ENCODE results near the gene TRAP1.
"Not testable (repeated sequence)": the region's sequence is repeated elsewhere in the genome, so short reads cannot be mapped to it uniquely, and the experiment has no call there.

Gene TRAP1

DNA sequence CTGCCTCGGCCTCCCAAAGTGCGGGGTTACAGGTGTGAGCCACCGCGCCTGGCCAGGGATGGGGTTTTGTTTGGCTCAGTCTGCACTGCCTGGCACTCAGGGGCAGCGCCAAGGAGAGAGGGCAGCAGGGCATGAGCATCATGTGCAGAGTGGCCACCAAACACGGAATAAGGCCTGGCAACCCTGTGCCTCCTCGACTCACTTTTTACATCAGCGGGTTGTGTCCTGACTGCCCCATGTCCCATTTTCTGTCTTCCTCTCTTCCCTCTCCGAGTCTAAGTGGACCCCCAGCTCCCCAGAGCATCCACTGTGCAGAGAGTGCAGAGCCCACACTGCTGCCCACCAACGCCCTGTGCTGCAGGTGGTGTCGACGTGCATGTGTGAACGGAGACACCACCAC is 18.2 kb upstream of the TRAP1 start:
- no peak for DNase-seq

DNA sequence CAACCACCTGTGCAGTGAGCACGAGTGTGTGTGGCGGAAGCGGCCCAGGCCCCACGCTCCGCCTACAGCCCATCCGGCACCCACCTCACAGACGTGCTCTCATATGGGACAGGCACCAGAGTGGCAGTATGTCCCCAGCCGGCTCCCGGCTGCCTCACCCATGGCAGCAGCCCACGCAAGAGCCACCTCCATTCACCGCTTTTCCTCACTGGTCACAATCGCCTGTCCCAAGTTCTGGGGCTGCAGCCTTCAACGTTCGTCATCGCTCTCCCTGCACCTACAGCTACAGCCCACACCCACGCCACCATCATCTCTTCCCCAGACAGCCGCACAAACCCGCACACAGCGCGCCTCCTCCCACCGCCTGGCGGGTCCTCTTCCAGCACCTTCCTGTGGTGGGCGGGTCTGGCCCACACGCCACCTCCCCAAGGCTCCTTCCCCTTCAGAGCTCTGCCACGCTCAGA is 17.5 kb upstream of the TRAP1 start:
- DNase-seq, result no peak

DNA sequence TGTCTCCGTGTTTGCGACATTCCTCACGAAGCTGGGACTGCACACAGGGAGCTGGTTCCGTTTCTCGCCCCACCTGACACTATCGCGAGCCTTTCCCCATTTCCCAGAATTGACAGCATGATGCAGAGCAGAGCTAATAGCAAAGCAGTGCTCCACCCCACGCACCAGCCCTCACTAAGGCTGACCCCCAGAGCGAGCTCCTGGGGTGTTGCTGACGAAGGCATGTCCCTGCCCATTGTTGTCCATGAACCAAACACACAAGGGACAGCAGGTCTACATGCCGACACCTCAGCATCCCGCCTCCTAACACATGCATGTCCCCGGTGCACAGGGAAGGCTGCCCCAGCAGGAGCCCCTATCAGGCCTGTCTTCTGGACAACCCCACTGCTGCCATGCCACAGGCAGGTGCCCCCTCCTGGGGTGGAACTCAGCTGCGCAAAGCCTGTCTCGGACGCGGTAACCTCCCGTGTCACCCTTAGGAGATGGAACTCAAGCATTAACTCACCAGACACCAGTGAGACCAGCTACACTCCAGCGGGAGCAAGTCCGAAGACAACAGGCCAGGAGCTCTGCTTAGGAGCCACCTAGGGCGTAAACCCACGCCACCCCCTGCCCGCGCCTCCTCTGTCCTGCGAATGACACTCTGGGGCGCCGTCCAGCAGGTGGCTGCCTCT is 16.9 kb upstream of the TRAP1 start:
- DNase-seq, result no peak

DNA sequence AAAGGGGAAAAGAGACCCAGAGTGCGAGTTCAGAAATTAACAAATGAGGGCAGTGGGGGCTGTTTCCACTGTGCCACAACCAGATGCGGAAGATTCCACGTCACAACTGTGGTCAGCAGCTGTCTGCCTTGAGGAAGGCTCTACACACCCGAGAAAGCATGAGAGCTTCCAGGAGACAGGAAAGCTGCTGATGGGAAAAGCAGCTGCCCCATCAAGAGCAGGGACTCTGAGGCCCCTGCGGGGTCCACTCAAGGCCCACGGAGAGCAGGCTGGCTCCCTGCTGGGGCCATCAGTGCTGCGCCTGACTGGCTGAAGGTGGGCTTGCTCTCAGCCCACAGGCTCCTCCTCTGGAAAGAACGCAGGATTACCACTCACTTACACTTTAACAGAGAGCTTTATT is 14.8 kb upstream of the TRAP1 start:
- no peak for DNase-seq

DNA sequence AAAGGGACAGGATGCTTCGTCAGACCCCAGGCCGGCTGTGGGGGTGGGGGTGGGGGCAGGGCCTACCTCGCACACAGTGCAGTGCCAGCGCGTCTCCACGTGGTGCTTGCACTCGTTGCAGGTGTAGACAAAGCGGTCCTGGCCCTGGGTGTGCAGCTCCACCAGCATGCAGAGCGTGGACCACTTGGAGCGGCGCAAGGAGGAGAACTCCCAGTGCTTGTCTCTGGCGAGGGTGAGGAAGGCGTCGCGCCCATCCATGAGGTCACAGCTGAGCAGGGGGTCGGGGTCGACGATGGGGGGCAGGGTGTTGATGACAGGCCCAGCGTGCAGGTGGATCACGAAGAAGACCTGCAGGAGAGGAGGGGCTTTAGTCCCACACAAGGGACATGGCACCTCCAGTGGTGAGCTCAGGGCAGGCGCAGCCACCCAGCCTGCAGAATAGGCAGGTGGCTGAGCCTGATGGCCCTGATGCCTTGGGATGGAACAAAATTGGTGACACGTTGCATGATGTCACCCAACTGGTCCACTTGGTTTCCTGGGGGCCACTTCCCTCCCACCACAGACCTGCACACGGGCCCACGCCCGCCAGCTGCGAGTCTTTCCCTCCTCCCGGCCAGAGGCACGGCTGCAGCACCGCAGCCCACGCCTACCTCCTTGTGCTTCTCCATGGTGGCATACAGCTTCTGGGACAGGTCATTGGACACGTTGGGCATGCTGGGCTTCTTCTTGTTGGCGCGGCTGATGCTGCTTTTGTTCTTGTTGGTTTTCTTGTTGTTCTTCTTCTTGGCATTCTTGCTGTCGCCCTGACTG is 14.0 kb upstream of the TRAP1 start:
- DNase-seq, result no peak

DNA sequence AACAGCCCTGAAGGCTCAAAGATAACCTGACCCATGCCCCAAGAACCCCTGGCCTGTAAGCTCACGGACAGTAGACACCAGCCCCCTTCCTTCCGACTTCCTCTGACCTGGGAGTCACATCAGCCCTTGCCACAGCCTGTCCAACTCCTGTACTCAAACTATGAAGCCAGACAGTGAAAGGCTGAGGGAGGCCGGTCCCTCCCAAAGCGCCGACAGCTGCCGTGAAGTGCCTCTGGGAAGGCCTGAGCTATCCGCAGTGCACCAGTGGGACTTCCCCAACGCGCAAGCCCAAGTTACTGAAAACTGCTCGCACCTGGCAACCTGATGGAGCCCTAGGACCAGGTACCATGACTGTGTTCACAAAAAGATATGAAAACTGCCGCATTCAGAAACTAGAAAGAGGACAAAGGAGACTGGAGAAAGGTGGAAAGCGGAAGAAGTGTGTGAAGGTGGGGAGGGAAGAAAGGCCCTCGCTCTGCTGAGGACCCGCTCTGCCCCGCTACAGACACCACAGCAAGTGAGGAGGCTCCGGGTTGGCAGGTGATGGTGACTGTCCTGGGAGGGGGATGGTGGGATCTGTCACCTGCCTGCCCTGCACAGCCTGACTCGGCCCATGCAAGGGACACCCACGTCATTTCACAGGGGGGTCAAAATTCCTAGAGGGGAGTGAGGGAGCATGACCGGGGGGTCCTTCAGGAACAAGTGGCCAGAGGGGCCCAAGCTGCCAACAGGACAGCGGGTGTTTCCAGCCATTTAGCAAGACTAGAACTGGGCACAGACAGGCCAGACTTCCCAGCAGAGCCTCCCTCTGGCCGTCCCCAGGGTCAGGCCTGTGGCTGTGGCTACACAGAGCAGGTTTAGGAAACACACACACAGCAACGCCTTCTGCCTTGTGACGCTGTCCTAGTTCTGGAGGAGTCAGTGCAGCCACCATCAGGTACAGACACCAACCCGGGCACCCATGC is 13.1 kb upstream of the TRAP1 start:
- no peak for DNase-seq

DNA sequence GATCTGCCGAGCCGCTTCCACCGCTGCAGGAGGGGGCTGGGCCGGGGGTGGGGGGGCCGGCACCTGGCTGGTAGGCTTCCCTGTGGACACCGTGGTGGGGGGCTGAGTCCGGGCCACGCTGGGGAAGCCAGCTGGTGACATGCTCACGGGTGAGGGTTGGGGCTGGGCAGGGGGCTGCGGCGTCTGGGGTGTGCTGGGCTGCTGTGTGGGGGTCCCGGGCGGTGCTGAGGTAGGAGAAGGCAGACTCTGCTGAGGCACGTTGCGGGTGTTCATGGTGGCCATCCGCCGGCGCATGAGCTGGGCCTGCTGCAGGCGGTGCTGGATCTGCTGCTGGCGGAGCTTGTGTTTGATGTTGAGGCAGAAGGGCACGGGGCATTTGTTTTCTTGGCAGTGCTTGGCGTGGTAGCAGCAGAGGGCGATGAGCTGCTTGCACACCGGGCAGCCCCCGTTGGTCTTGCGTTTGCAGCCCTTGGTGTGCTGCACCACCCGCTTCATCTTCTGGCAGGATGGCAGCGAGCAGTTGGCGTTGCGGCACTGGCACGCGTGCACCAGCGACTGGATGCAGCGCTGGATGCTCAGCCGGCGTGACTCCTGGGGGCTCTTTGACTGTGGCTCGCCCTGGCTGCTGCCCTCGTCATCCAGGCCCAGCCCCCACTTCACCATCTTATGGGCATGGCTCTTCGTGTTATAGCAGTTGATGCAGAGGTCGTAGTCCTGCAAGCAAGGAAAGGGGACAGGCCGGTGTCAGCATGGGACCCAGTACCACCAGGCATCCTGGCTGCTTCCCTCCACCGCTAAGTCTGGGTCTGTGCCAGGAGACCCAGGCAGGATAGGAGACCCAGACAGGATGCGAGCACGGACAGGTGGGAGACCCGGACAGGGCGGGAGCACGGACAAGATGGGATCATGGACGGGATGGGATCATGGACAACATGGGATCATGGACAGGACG is 12.1 kb upstream of the TRAP1 start:
- DNase-seq, result no peak

DNA sequence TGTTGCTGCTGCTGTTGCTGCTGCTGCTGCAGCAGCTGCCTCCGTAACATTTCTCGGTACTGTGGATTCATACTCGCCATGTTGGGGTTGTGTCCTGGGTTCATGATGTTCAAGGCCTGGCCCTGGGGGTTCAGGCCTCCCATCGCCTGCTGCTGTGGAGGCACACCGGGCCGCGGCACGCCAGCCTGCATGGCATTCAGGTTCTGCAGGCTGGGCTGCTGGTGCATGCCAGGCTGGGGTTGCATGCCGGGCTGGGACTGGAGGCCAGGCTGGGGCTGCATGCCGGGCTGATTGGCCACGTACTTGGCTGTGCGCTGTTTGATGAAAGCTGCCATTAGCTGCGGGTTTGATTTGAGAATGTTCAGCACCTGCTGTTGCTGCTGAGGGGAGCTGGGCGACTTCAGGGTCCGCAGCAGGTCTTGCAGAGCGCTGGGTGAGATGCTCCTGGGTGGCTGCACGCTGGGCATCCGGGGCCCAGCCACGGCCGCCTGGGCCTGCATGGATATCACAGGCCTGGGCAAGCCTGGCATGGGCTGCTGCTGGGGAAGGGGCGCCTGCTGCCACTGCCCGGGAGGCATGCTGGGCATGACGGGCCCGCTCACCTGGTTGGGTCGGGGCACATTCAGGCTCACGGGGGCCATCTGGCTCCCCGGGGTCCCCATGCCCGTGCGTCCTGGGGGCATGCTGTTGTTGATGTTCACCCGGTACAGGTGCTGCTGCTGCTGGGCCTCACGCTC is 11.3 kb upstream of the TRAP1 start:
- no peak for DNase-seq

DNA sequence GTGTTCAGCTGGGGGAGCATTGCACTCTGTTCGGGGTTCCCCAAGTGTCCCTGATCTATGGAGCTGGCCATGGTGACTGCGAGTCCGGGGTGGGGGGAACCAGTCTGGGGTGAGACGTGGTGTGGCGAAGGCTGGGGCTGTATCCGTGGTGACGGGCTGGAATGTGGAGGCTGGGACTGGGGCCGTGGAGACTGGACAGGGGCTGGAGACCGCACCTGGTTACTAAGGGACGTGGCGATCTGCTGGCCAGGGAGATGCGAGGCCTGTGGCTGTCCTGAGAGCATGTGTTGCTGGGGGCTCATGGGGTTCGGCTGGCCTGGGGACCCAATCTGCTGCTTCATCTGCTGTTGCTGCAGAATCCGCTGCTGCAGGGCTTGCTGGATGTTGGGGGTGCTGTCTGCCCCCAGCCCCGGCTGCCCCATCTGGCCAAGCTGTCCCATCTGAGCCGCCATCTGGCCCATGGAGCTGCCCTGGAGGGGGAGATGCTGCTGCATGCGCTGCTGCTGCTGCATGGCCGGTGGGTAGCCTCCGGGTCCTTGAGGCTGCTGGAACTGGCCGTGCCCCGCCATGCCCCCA is 10.6 kb upstream of the TRAP1 start:
- no peak for DNase-seq

DNA sequence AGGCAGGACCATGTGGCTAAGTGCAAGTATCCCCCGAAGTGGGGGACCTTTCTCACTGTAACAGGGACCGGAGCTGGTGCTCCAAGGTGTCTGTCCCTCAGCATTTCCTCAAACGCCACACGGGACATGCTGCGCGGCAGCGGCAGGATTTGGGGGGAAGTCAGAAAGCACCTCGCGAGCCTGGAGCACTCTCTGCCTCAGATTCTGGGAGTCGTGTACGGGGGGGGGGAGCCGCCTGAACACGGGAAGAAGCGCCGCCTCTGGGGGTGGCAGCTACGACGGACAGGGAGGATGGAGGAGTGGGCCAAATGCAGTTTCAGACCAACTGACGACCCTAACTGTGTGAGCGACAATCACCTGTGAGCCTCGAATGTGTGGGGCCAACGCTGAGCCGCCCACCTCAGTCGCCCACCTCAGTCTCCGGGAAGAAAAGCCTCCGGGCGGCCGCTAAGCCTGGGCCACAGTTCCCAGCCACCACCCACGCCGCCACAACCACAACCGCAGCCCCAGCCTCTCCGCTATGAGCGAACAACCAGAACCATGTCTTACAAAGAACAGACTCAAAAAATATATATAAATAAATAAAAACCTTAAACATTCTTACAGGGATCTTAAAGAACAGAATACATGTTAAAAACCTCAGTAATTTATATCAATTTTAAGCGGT is 8.8 kb upstream of the TRAP1 start:
- no peak for DNase-seq

DNA sequence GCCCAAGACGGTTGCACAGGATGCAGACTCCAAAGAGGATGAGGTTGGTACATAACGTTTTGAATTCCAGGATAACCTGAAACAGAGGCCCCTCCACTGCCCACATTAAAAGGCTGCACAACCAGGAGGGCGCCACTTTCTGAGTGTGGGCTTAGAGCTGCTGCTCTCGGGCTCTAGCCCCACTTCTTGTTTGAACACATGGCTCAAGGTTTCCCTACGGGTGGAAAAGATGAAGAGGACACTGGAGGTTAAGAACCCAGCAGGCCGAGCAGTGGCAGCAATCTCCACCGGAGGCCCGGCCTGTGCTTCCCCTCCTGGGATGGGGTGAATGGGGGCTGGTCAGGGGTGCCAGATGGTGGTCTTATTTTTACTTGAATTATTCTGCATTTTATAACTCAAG is 8.0 kb upstream of the TRAP1 start:
- DNase-seq, result no peak

DNA sequence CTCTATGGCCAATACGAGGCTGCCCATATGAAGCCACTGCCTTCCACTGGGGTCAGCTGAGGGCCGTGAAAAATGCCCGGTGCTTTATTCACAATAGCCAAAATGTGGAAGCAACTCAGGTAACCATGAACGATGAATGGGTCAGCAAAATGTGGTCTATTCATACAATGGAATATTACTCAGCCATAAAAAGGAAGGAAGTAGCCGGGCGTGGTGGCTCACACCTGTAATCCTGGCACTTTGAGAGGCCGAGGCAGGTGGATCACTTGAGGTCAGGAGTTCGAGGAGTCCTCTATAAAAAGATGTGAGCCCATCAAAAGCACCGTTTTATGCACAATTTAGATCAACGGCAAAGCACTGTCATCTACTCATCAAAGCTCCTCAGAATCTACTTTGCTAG is 5.2 kb upstream of the TRAP1 start:
- no peak for DNase-seq

DNA sequence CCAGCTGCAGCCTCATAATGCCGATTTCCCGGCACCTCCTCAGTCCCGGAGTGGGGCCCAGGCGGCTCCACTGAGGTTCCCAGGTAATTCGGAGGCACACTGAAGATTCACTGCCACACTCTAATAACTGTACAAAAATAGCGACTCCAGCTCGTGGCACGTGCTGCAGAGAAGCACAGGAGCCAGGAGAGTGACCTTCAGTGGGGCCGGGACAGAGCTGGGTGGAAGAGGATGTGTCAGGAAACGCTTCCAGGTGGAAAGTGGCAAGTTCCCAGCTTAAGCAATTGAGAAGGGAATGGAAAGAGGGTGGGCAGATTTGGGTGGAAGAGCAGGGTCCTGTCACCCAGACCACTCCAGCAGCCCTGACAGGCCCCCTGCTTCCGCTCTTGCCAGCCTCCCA is 3.1 kb upstream of the TRAP1 start:
- DNase-seq, result no peak

DNA sequence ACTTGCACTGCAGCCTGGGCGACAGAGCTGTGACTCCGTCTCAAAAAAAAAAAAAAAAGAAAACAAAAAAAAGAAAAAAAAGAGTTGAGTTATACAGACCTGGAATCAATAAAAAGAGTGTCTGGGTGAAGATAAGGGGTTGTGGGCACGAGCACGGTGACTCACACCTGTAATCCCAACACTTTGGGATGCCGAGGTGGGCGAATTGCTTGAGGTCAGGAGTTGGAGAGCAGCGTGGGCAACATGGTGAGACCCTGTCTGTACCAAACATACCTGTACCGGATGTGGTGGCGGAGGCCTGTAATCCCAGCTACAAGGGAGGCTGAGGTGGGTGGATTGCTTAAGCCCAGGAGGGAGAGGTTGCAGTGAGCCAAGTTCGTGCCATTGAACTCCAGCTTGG is 1.3 kb upstream of the TRAP1 start:
- DNase-seq, result no peak

DNA sequence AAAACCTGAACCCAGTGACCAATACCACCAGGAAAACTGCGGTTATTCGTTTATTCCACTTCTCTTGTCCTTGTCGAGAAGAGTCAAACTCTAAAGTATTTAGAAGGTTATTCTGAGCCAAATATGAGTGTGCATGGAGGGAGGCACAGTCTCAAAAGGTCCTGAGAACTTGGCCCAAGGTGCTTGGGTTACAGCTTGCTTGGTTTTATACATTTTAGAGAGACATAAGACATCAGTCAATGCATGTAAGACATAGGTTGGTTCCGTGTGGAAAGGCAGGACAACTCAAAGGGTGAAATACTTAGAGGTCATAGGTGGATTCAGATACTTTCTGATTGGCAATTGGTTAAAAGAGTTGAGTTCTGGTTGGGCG is 681 bp upstream of the TRAP1 start:
- DNase-seq, result no peak

DNA sequence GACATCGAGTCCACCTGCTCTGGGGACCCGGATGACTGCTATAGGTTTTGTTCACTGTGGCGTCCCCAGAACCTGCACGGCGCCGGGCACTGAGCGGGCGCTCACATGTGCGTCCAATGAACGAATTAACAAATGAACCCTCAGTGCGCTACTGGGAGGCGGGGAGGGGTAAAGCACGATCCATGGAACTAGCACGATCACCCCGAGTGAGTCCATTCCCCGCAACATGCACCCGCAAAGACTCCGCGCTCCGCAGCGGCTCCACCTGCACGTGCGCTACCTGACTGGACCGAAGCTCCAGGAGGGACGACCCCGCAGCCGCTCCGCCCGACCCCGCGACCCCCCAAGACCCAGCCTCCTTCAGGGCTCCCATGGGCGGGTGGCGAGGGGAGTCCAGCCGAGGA is 491 bp downstream of the TRAP1 start:
- no peak for DNase-seq

DNA sequence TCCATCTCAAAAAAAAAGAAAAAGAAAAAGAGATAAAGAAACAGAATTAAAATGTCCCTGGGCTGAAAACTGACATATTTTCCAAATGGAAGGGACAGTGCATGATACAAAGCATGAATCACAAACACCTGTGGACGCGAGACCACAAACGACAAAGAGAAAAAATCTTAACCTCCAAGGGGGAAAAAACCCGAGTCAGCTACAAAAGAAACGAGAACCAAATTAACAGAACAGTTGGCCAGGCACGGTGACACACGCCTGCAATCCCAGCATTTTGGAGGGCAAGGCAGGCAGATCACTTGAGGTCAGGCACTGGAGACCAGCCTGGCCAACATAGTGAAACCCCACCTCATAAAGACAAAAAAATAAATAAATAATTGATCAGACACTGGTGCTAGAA is 1.9 kb downstream of the TRAP1 start:
- no peak for DNase-seq

DNA sequence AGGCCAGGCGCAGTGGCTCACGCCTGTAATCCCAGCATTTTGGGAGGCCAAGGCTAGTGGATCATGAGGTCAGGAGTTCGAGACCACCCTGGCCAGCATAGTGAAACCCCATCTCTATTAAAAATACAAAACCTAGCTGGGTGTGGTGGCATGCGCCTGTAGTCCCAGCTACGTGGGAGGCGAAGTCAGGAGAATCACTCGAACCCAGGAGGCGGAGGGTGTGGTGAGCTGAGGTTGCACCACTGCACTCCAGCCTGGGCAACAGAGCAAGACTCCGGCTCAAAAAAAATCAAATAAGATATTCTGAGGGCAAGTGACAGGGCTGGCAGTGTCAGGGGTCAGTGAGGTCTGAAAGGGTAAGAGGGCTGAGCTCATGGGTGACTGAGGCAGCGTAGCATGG is 2.9 kb downstream of the TRAP1 start:
- not testable (repeated sequence) for DNase-seq

DNA sequence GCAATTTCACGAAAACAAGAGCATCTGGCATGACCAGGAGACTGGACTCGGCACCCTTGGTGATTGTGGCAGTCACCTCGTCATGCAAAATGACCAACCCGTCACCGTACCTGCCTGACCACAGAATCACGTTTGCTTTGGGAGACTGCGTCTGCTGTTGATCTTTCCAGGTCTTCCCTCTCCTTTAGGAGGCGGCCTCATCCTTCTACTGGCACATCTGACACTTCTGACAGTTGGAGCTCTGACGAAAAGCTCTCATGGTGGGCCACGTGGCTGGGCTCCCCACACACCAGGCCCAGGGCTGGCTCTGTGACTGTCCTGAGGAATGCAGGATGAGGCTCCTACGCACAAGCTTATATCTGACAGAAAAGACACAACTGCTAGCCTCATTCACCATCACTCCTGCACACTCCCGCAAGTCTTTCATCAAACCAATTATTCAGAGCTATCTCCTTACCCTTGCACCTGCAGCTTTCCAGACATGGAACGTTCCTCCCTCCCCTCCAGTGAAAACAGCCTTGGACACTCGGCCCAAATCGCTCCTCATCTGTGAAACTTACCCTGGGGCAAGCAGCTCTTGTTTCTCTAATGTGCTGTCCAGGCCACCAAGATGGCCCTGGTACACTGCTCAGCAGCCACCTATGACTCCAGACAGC is 3.6 kb downstream of the TRAP1 start:
- no peak for DNase-seq

DNA sequence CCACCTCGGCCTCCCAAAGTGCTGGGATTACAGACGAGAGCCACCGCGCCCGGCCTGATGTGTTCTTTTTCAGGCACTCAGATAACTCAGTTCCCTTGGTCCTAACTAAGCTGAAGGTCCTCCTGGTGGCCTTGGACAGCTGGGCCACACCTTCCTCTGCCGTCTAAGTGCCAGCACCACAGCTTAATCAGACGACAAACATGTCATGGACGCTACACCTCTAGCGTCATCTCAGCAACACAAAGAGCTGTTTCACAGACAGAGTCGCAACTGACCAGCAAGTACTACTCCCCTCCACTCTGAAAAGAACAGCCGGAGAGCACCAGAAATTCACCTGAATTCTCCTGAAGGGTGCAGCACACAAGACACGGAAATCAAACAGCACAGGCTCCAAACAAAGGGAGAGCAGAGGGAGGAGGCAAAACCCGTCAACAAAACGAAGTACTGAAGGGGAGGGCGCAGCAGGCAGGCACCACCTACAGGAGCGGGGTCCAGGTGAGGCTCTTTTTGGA is 4.4 kb downstream of the TRAP1 start:
- DNase-seq, result no peak

Measured in NCI-H2029 (cell line).